COLO668 (cell line): ENCODE data around the gene GBX2.
"Not testable (repeated sequence)": the region's sequence is repeated elsewhere in the genome, so short reads cannot be mapped to it uniquely, and the experiment has no call there.

Source experiments
- DNase-seq: peaks from one replicate; lab custom pipeline; 2025; ENCODE audit not compliant: unreplicated experiment; lab: John Stamatoyannopoulos, UW

GBX2 gene

GRCh38 chr2:236156860-236157194 is 11.4 kb downstream of the GBX2 start:
- no peak for DNase-seq

- DNase-seq, result no peak
These were observed 11.9 kb downstream of the GBX2 start for GRCh38 chr2:236156095-236156859.

GRCh38 chr2:236155406-236155805 is 12.8 kb downstream of the GBX2 start:
- no peak for DNase-seq

GRCh38 chr2:236146436-236146835 is 21.8 kb downstream of the GBX2 start:
- no peak for DNase-seq

GRCh38 chr2:236143811-236144210 is 24.4 kb downstream of the GBX2 start:
- no peak for DNase-seq

GRCh38 chr2:236141616-236142015 is 26.6 kb downstream of the GBX2 start:
- not testable (repeated sequence) for DNase-seq

- DNase-seq, result no peak
These were observed 31.1 kb downstream of the GBX2 start for GRCh38 chr2:236137066-236137465.

- no peak for DNase-seq
These were observed 31.6 kb downstream of the GBX2 start for GRCh38 chr2:236136538-236136937.

GRCh38 chr2:236133410-236134012 is 34.7 kb downstream of the GBX2 start:
- DNase-seq, result no peak

- DNase-seq, result no peak
These were observed 37.0 kb downstream of the GBX2 start for GRCh38 chr2:236131073-236131692.

- DNase-seq, result no peak
These were observed 37.7 kb downstream of the GBX2 start for GRCh38 chr2:236130349-236130998.

GRCh38 chr2:236129935-236130334 is 38.3 kb downstream of the GBX2 start:
- DNase-seq, result no peak

- DNase-seq, result no peak
These were observed 39.9 kb downstream of the GBX2 start for GRCh38 chr2:236128321-236128720.

- DNase-seq, result no peak
These were observed 41.2 kb downstream of the GBX2 start for GRCh38 chr2:236127010-236127409.

GRCh38 chr2:236125541-236125940 is 42.6 kb downstream of the GBX2 start:
- DNase-seq, result no peak

- DNase-seq, result no peak
These were observed 43.8 kb downstream of the GBX2 start for GRCh38 chr2:236124182-236124893.

- no peak for DNase-seq
These were observed 44.5 kb downstream of the GBX2 start for GRCh38 chr2:236123716-236124115.

- DNase-seq, result no peak
These were observed 46.0 kb downstream of the GBX2 start for GRCh38 chr2:236122236-236122635.

GRCh38 chr2:236121546-236121945 is 46.6 kb downstream of the GBX2 start:
- DNase-seq, result no peak

- no peak for DNase-seq
These were observed 47.4 kb downstream of the GBX2 start for GRCh38 chr2:236120829-236121228.

GRCh38 chr2:236120141-236120601 is 48.0 kb downstream of the GBX2 start:
- no peak for DNase-seq
